Tibial nerve (tissue), 4 donors: ENCODE data around the gene EXOC3. TPM values are rescaled to one million over a fixed set of nuclear protein-coding genes. Genes with fewer than 3 reads are reported as not detected.

ENCODE experiments used
- DNase-seq, 2 donors: peaks; one replicate each; pipeline ENCODE4 v3.0.0-alpha.2; 2019; ENCODE audit warnings: low spot score in 2 of 2
- H3K27ac ChIP-seq, 4 donors: fragments of 200-600 bp; sonication (generic) in 3 of 4; one replicate each; pipeline ENCODE4 v1.5.1; 2017 to 2019; ENCODE audit warnings: mild to moderate bottlenecking in 1 of 4
- H3K27me3 ChIP-seq, 2 donors: fragments of 200-600 bp; sonication (generic) in 1 of 2; one replicate each; pipeline versions ENCODE4 v1.5.1 to v1.6.0; 2017 to 2019
- H3K36me3 ChIP-seq, 3 donors: fragments of 200-600 bp; sonication (generic); one replicate each; pipeline ENCODE4 v1.5.1; 2018 to 2019
- H3K4me1 ChIP-seq, 4 donors: fragments of 200-600 bp; sonication (generic) in 3 of 4; one replicate each; pipeline ENCODE4 v1.5.1; 2017 to 2019
- H3K4me3 ChIP-seq, 4 donors: fragments of 200-600 bp; sonication (generic) in 3 of 4; one replicate each; pipeline ENCODE4 v1.5.1; 2017 to 2019; ENCODE audit warnings: mild to moderate bottlenecking in 1 of 4, moderate library complexity in 1 of 4
- H3K9me3 ChIP-seq, 4 donors: fragments of 200-600 bp; sonication (generic) in 3 of 4; one replicate each; pipeline ENCODE4 v1.5.1; 2017 to 2019
- EP300 ChIP-seq, 2 donors: sonication (generic); formaldehyde crosslinking; IDR thresholded peaks; one replicate each; pipeline ENCODE4 v1.6.1; 2017; ENCODE audit warnings: antibody characterized with exemption in 2 of 2, mild to moderate bottlenecking in 1 of 2
- POLR2A ChIP-seq, 2 donors: fragments of 450-650 bp; IDR thresholded peaks; one replicate each; pipeline ENCODE4 v1.6.1; 2017; ENCODE audit warnings: antibody characterized with exemption in 2 of 2, mild to moderate bottlenecking in 2 of 2, moderate library complexity in 2 of 2
- WGBS, 2 donors: methylation state at CpG; one replicate each; pipeline ENCODE4 v1.1.5; 2018; 5-methylcytosine and 5-hydroxymethylcytosine counted together
- total RNA-seq, 4 donors: library from RNA; depleted of rRNA; stranded (reverse); fragments of >200 nt; gene quantifications; one replicate each; pipeline ENCODE4 v1.1.0, GENCODE V29; 2016
- TF ChIP-seq, protein P1 (sequence below), 5 experiments: fragments of 200-600 bp in 3 of 5; fragments of 450-650 bp in 2 of 5; sonication (generic) in 3 of 5; IDR thresholded peaks; one replicate each; pipeline ENCODE4 v1.5.1; 2016 to 2019; ENCODE audit warnings: antibody characterized with exemption in 5 of 5, mild to moderate bottlenecking in 3 of 5, moderate library complexity in 2 of 5

The EXOC3 gene
- total RNA-seq, 4 donors from 2014 or later: 53.5 to 98.4 (median 58.8) TPM

DNA sequence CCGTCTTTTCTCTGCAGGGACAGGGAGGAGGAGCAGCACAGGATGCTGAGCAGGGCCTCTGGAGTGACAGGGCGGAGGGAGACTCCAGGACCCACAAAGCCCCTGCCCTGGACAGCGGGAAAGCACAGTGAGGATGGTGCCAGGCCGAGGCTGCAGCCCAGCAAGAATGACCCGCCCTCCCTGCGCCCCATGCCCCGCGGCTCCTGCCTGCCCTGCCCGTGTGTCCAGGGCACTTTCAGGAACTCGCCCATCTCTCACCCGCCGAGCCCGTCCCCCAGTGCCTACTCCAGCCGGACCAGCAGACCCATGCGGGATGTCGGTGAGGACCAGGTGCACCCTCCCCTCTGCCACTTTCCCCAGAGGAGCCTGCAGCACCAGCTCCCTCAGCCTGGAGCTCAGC, 9.1 kb upstream of the EXOC3 start:
- Histone ChIP-seq H3K27me3 (peaks cover 0 to 9% of the 10 kb centered on the region in 2 donors), H3K9me3 (no peaks in the 10 kb centered on the region), H3K4me1 (peaks cover 0 to 11% (median 0%) of the 10 kb centered on the region in 4 donors), H3K4me3 (no peak overlapping the region), H3K36me3 (no peaks in the 10 kb centered on the region), H3K27ac (no peak overlapping the region)
- no peak for DNase-seq
- no peak for TF ChIP-seq EP300 (IDR thresholded peaks at IDR 0.05)
- WGBS, 2 donors: 67 to 85% methylated on average over 5 to 16 of the region's 16 CpGs

DNA sequence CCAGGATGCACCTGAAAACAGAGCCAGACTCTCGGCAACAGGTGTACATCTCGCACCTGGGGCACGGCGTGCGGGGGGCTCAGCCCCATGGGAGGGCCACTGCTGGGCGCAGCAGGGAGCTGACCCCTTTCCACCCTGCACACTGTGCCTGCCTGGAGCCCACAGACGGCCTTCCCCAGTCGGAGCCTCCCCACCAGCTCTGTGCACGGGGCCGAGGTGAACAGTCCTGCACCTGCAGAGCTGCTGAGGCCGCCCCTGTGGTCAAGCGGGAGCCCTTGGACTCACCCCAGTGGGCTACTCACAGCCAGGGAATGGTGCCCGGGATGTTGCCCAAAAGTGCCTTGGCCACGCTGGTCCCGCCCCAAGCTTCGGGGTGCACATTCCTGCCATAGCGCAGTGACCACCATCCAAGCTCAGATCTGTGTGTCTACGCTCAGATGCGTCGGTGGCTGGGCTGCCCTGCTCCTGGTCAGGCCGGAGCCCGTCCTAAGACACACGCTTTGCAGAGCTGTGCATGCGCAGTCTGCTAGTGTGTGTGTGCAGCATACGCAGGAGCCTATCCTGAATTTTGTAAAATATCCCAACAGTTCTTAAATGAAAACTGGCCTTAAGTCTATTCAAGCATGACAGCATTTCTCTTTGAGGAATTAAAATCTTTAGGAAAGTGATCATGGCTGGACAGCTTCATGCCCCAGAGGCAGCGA, 8.4 kb upstream of the EXOC3 start:
- no peak for TF ChIP-seq EP300 (IDR thresholded peaks at IDR 0.05)
- TF ChIP-seq, protein P1, sequence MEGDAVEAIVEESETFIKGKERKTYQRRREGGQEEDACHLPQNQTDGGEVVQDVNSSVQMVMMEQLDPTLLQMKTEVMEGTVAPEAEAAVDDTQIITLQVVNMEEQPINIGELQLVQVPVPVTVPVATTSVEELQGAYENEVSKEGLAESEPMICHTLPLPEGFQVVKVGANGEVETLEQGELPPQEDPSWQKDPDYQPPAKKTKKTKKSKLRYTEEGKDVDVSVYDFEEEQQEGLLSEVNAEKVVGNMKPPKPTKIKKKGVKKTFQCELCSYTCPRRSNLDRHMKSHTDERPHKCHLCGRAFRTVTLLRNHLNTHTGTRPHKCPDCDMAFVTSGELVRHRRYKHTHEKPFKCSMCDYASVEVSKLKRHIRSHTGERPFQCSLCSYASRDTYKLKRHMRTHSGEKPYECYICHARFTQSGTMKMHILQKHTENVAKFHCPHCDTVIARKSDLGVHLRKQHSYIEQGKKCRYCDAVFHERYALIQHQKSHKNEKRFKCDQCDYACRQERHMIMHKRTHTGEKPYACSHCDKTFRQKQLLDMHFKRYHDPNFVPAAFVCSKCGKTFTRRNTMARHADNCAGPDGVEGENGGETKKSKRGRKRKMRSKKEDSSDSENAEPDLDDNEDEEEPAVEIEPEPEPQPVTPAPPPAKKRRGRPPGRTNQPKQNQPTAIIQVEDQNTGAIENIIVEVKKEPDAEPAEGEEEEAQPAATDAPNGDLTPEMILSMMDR (IDR thresholded peaks at IDR 0.05): no peak
- TF ChIP-seq POLR2A (IDR thresholded peaks at IDR 0.05): no peak

DNA sequence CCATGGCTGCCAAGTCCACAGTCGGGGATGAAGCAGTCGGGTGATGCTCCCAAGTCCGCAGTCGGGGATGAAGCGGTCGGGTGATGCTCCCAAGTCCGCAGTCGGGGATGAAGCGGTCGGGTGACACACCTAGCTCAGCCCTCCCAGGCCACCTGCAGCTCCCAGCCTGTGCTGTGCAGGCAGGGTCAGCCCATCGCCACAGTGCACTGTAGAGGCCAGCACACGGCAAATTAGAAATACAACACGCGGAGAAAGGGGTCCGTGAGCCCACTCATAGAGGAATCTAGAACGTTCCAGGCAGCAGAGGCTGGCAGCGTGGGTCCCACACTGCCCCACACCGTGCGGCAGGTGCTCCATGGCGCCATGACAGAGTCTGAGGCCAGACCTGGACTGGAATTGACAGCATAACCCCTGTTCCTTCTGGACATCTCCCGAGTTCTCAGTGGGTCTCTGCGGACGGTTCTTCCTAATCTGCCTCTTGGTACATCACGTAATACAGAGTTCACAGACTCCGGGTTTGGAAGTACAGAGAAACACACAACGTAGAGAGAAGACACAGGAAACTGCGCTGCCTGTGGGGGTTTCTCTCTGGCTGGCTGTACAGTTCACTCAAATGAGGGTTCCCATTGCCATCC, 7.7 kb upstream of the EXOC3 start:
- peaks cover 0 to under 1% (median 0%) of the 10 kb centered on the region in 4 donors for H3K4me1 ChIP-seq
- no peak overlapping the region for H3K27ac ChIP-seq
- no peaks in the 10 kb centered on the region for H3K9me3 ChIP-seq
- H3K36me3 ChIP-seq: no peaks in the 10 kb centered on the region
- no peak for TF ChIP-seq EP300 (IDR thresholded peaks at IDR 0.05)
- TF ChIP-seq POLR2A (IDR thresholded peaks at IDR 0.05): no peak
- TF ChIP-seq, protein P1 (IDR thresholded peaks at IDR 0.05): no peak
- WGBS, 2 donors: 88 to 90% methylated on average over 23 to 27 of the region's 27 CpGs
- DNase-seq: no peak
- peaks cover 0 to 9% of the 10 kb centered on the region in 2 donors for H3K27me3 ChIP-seq
- no peak overlapping the region for H3K4me3 ChIP-seq

More for the DNA sequence above, 8.4 kb upstream of the EXOC3 start:
- Histone ChIP-seq H3K27me3 (peaks cover 0 to 9% of the 10 kb centered on the region in 2 donors), H3K27ac (no peak overlapping the region), H3K36me3 (no peaks in the 10 kb centered on the region), H3K4me1 (peaks cover 0 to 7% (median 0%) of the 10 kb centered on the region in 4 donors), H3K4me3 (no peak overlapping the region), H3K9me3 (no peaks in the 10 kb centered on the region)
- 77 to 80% methylated on average over 10 to 16 of the region's 26 CpGs for WGBS, 2 donors
- DNase-seq: no peak

- 77 to 80% methylated on average over 14 to 17 of the region's 18 CpGs for WGBS, 2 donors
- Histone ChIP-seq H3K4me1 (no peaks in the 10 kb centered on the region), H3K27me3 (peaks cover 0 to 9% of the 10 kb centered on the region in 2 donors), H3K9me3 (no peaks in the 10 kb centered on the region), H3K4me3 (no peak overlapping the region), H3K27ac (no peak overlapping the region), H3K36me3 (no peaks in the 10 kb centered on the region)
- DNase-seq: no peak
- no peak for TF ChIP-seq EP300 (IDR thresholded peaks at IDR 0.05)
Measured at GRCh38 chr5:435961-436640, 6.9 kb upstream of the EXOC3 start.

- no peak for DNase-seq
- no peak overlapping the region for H3K4me3 ChIP-seq
- peaks cover 0 to 9% of the 10 kb centered on the region in 2 donors for H3K27me3 ChIP-seq
- 72 to 80% methylated on average over 2 to 5 of the region's 5 CpGs for WGBS, 2 donors
- no peaks in the 10 kb centered on the region for H3K9me3 ChIP-seq
- H3K36me3 ChIP-seq: no peaks in the 10 kb centered on the region
- TF ChIP-seq, protein P1 (IDR thresholded peaks at IDR 0.05): no peak
- TF ChIP-seq EP300 (IDR thresholded peaks at IDR 0.05) (no peak), POLR2A (IDR thresholded peaks at IDR 0.05) (no peak)
- H3K4me1 ChIP-seq: peaks cover 0 to under 1% (median 0%) of the 10 kb centered on the region in 4 donors
- no peak overlapping the region for H3K27ac ChIP-seq
Measured at GRCh38 chr5:436641-436975, 6.4 kb upstream of the EXOC3 start.

DNA sequence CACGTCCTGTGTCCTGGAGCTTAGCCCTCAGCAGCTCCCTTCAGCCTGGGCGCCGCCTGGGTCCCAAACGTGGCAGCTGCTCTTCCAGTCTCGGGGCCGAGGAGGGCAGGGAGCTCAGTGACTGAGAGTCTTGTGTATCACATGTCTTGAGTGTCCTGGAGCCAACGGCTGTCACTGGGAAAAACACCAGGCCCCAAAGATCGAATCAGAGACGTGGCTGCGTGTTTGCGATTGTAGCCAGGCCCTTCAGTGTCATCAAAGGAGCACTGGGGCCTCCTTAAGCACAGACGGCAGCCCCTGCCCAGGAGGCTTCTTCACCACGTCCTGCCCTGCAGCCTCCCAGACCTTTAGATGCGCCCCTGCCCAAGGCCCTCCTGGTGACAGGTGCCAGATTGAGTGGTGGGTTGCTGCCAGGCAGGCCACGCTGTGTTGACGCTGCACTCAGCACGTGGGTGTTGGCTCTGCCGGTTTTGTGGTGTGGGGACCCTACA, 5.7 kb upstream of the EXOC3 start:
- peaks cover 0 to 9% of the 10 kb centered on the region in 2 donors for H3K27me3 ChIP-seq
- peaks cover 0 to 7% (median 6%) of the 10 kb centered on the region in 4 donors for H3K4me1 ChIP-seq
- no peak overlapping the region for H3K27ac ChIP-seq
- H3K9me3 ChIP-seq: no peaks in the 10 kb centered on the region
- 67% methylated on average over 18 of the region's 18 CpGs for WGBS, 2 donors
- no peaks in the 10 kb centered on the region for H3K36me3 ChIP-seq
- DNase-seq: no peak
- no peak overlapping the region for H3K4me3 ChIP-seq
- TF ChIP-seq POLR2A (IDR thresholded peaks at IDR 0.05): no peak
- TF ChIP-seq EP300 (IDR thresholded peaks at IDR 0.05): no peak
- TF ChIP-seq, protein P1 (IDR thresholded peaks at IDR 0.05): no peak
